PC-9 (cell line): ENCODE results near the gene FBXL13.

Experiments
- EZH2 ChIP-seq: fragments of 200-600 bp; sonication (generic); IDR thresholded peaks from 2 replicates; pipeline ENCODE4 v1.8.0; 2017; ENCODE audit warnings: antibody characterized with exemption, low read depth
- TF ChIP-seq, protein P1 (sequence below): fragments of 200-600 bp; sonication (generic); conservative IDR thresholded peaks from 2 replicates; pipeline ENCODE4 v1.6.1; 2017; ENCODE audit warnings: mixed run types, antibody characterized with exemption, mild to moderate bottlenecking, moderate library complexity

DNA sequence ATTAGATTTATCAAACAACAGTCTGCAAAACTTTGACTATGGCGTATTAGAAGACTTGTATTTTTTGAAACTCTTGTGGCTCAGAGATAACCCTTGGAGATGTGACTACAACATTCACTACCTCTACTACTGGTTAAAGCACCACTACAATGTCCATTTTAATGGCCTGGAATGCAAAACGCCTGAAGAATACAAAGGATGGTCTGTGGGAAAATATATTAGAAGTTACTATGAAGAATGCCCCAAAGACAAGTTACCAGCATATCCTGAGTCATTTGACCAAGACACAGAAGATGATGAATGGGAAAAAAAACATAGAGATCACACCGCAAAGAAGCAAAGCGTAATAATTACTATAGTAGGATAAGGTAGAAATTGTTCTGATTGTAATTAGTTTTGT lies 130.4 kb downstream of the FBXL13 start:
- TF ChIP-seq, protein P1, sequence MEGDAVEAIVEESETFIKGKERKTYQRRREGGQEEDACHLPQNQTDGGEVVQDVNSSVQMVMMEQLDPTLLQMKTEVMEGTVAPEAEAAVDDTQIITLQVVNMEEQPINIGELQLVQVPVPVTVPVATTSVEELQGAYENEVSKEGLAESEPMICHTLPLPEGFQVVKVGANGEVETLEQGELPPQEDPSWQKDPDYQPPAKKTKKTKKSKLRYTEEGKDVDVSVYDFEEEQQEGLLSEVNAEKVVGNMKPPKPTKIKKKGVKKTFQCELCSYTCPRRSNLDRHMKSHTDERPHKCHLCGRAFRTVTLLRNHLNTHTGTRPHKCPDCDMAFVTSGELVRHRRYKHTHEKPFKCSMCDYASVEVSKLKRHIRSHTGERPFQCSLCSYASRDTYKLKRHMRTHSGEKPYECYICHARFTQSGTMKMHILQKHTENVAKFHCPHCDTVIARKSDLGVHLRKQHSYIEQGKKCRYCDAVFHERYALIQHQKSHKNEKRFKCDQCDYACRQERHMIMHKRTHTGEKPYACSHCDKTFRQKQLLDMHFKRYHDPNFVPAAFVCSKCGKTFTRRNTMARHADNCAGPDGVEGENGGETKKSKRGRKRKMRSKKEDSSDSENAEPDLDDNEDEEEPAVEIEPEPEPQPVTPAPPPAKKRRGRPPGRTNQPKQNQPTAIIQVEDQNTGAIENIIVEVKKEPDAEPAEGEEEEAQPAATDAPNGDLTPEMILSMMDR, result no peak
- TF ChIP-seq EZH2, result no peak
